PC-3 (cell line): Measurements from ENCODE around the gene CXCR4.

Experiments used
- EZH2 ChIP-seq: fragments of 300-600 bp; sonication (generic); IDR thresholded peaks from one replicate; pipeline ENCODE4 v1.6.1; 2017; ENCODE audit warnings: antibody characterized with exemption, mild to moderate bottlenecking, low read length; ENCODE audit not compliant: unreplicated experiment
- TF ChIP-seq, protein P1 (sequence below): fragments of 300-600 bp; sonication (generic); conservative IDR thresholded peaks from 2 replicates; pipeline ENCODE4 v1.5.1; 2017; ENCODE audit warnings: antibody characterized with exemption, low read depth, mild to moderate bottlenecking, low read length

GRCh38 chr2:136135462-136135861 is 17.5 kb upstream of the CXCR4 start:
- TF ChIP-seq, protein P1, sequence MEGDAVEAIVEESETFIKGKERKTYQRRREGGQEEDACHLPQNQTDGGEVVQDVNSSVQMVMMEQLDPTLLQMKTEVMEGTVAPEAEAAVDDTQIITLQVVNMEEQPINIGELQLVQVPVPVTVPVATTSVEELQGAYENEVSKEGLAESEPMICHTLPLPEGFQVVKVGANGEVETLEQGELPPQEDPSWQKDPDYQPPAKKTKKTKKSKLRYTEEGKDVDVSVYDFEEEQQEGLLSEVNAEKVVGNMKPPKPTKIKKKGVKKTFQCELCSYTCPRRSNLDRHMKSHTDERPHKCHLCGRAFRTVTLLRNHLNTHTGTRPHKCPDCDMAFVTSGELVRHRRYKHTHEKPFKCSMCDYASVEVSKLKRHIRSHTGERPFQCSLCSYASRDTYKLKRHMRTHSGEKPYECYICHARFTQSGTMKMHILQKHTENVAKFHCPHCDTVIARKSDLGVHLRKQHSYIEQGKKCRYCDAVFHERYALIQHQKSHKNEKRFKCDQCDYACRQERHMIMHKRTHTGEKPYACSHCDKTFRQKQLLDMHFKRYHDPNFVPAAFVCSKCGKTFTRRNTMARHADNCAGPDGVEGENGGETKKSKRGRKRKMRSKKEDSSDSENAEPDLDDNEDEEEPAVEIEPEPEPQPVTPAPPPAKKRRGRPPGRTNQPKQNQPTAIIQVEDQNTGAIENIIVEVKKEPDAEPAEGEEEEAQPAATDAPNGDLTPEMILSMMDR, result no peak
- no peak for TF ChIP-seq EZH2
